GM12878 (cell line): ENCODE results near the gene COMMD10. TPM values are rescaled to one million over a fixed set of nuclear protein-coding genes. Genes with fewer than 3 reads are reported as not detected.

Experiments
- ATAC-seq: fragments of 200-7000 bp; cut with Tn5 transposase; 3 replicates; pipeline ENCODE4 v1.9.1; 2020; ENCODE audit warnings: mild to moderate bottlenecking, moderate library complexity
- BruUV-seq: library from RNA; stranded (reverse); fragments of 400-500 nt; replicated peaks from 2 replicates; lab custom pipeline; 2021; lab: Mats Ljungman, UMichigan
- CTCF ChIA-PET: fragments of 300-600 bp; sonication (Branson Sonifier 250); formaldehyde crosslinking; extraction: SDS; loops from one replicate; lab custom pipeline; 2021; ENCODE audit warnings: inconsistent platforms; lab: Yijun Ruan, JAX
- POLR2A ChIA-PET: fragments of 350-600 bp; formaldehyde crosslinking; extraction: SDS; loops from one replicate; lab custom pipeline; 2021; ENCODE audit warnings: inconsistent platforms; lab: Charles Lee
- RAD21 ChIA-PET: fragments of 300-600 bp; sonication (Branson Sonifier 250); formaldehyde crosslinking; loops from one replicate; lab custom pipeline; 2023; ENCODE audit warnings: antibody characterized with exemption; ENCODE audit not compliant: unreplicated experiment; lab: Charles Lee
- SMC1A ChIA-PET: fragments of 300-600 bp; sonication (Branson Sonifier 250); formaldehyde crosslinking; loops from one replicate; lab custom pipeline; 2023; ENCODE audit not compliant: unreplicated experiment, uncharacterized antibody; lab: Charles Lee
- DNase-seq: peaks from one replicate; pipeline ENCODE4 v3.0.0-alpha.2; 2011; ENCODE audit warnings: low read depth, low spot score
- FAIRE-seq: peaks from 3 replicates; lab custom pipeline; 2011; peaks lifted over from hg19 to GRCh38; lab: Jason Lieb, UNC
- H2AFZ ChIP-seq: 2 replicates; pipeline ENCODE4 v1.6.0; 2011; ENCODE audit warnings: low read depth, low read length, control low read depth; ENCODE audit not compliant: control insufficient read depth
- H3K27ac ChIP-seq: 2 replicates; pipeline ENCODE4 v1.5.1; 2011; ENCODE audit warnings: control low read depth; ENCODE audit not compliant: control insufficient read depth, insufficient read depth
- H3K27me3 ChIP-seq, 2 experiments: replicated peaks in 1 of 2; 2 replicates each; pipeline versions ENCODE4 v1.6.0 to v1.6.1; 2011; ENCODE audit warnings: low read length in 1 of 2; ENCODE audit not compliant: control insufficient read depth in 2 of 2, insufficient read depth in 2 of 2
- H3K36me3 ChIP-seq, 2 experiments: 2 replicates each; pipeline ENCODE4 v1.5.1; 2011; ENCODE audit warnings: low read length in 1 of 2; ENCODE audit not compliant: control insufficient read depth in 2 of 2, insufficient read depth in 2 of 2
- H3K4me1 ChIP-seq: 2 replicates; pipeline ENCODE4 v1.6.1; 2011; ENCODE audit warnings: mild to moderate bottlenecking, low read length, moderate library complexity, mixed read lengths; ENCODE audit not compliant: control insufficient read depth, insufficient read depth
- H3K4me2 ChIP-seq: 2 replicates; pipeline ENCODE4 v1.6.0; 2011; ENCODE audit warnings: control low read depth; ENCODE audit not compliant: control insufficient read depth, insufficient read depth
- H3K4me3 ChIP-seq: fragments of 200-600 bp; sonication (generic); 2 replicates; pipeline ENCODE4 v1.5.1; 2016
- H3K79me2 ChIP-seq: 2 replicates; pipeline ENCODE4 v1.6.0; 2011; ENCODE audit warnings: low read length; ENCODE audit not compliant: control insufficient read depth, insufficient read depth
- H3K9ac ChIP-seq: 2 replicates; pipeline ENCODE4 v1.8.0; 2011; ENCODE audit warnings: low read length, control low read depth, mixed read lengths; ENCODE audit not compliant: control insufficient read depth, insufficient read depth
- H3K9me3 ChIP-seq: replicated peaks from 3 replicates; pipeline ENCODE4 v1.5.1; 2011; ENCODE audit warnings: mild to moderate bottlenecking, low read length; ENCODE audit not compliant: control insufficient read depth, insufficient read depth
- H4K20me1 ChIP-seq: 2 replicates; pipeline ENCODE4 v1.6.0; 2011; ENCODE audit not compliant: control insufficient read depth, insufficient read depth
- ETV6 ChIP-seq, 2 experiments: fragments of 450-650 bp in 1 of 2; IDR thresholded peaks in 1 of 2; conservative IDR thresholded peaks in 1 of 2; 2 replicates each; pipeline ENCODE4 v1.6.1; 2014; ENCODE audit warnings: antibody characterized with exemption in 1 of 2, borderline replicate concordance in 1 of 2, low read depth in 1 of 2, mild to moderate bottlenecking in 1 of 2, moderate library complexity in 1 of 2
- GATAD2B ChIP-seq: fragments of 450-650 bp; conservative IDR thresholded peaks from 2 replicates; pipeline ENCODE4 v1.6.1; 2017; ENCODE audit warnings: low read depth, mild to moderate bottlenecking, moderate library complexity
- RAD21 ChIP-seq: IDR thresholded peaks from 2 replicates; pipeline ENCODE4 v1.6.1; 2011; ENCODE audit warnings: mild to moderate bottlenecking, low read depth, low read length, moderate library complexity; ENCODE audit not compliant: insufficient read depth
- WGBS: methylation state at CpG from one replicate; pipeline ENCODE4 v1.1.6; 2016; ENCODE audit warnings: low lambda C conversion rate; ENCODE audit not compliant: insufficient replicate concordance, insufficient coverage; ENCODE audit errors: missing lambda C conversion rate; 5-methylcytosine and 5-hydroxymethylcytosine counted together
- in situ Hi-C: fragments of 300-500 bp; cut with MboI; formaldehyde crosslinking; loops from 9 replicates; pipeline ENCODE4 v1.14.3; 2018; ENCODE audit warnings: mixed read lengths
- intact Hi-C: fragments of 100-400 bp; cut with micrococcal nuclease; formaldehyde crosslinking; loops from one replicate; pipeline ENCODE4 v1.14.2; 2022; ENCODE audit not compliant: unreplicated experiment
- polyA plus RNA-seq, 11 experiments: library from polyadenylated mRNA; depleted of rRNA in 4 of 11; unstranded in 6 of 11; stranded (reverse) in 5 of 11; fragments of >200 nt; fragmentation: Nextera tagmentation in 4 of 11; fragmentation: Illumina TruSeq in 1 of 11; extraction: Ambion mirVana in 4 of 11; extraction: Trizol in 1 of 11; gene quantifications; 1 replicate in 1 of 11; 2 replicates in 10 of 11; pipeline versions ENCODE4 v1.2.1 to v1.2.3, GENCODE V29; 2011 to 2016; ENCODE audit warnings: inconsistent platforms in 2 of 11, missing spikeins in 2 of 11, low read depth in 1 of 11
- total RNA-seq, 4 experiments: library from RNA; depleted of rRNA in 3 of 4; stranded (reverse); fragments of >200 nt in 3 of 4; fragmentation: Illumina TruSeq in 1 of 4; extraction: Trizol in 1 of 4; gene quantifications; 2 replicates each; pipeline versions ENCODE4 v1.2.1 to v1.2.3, GENCODE V29; 2013 to 2021
- TF ChIP-seq, protein P1 (sequence below): fragments of 450-650 bp; IDR thresholded peaks from 2 replicates; pipeline ENCODE4 v1.6.1; 2017; ENCODE audit warnings: antibody characterized with exemption, mild to moderate bottlenecking, moderate library complexity
- TF ChIP-seq, protein P2 (sequence below): fragments of 450-650 bp; conservative IDR thresholded peaks from 2 replicates; pipeline ENCODE4 v1.6.1; 2017; ENCODE audit warnings: mild to moderate bottlenecking, moderate library complexity

Gene COMMD10
- total and polyA plus RNA-seq, 10 of the 15 experiments (the other 5 are each of a cell fraction or from before 2014, with no cell fraction given), result 19.6 to 98.7 (median 28.0) TPM

DNA sequence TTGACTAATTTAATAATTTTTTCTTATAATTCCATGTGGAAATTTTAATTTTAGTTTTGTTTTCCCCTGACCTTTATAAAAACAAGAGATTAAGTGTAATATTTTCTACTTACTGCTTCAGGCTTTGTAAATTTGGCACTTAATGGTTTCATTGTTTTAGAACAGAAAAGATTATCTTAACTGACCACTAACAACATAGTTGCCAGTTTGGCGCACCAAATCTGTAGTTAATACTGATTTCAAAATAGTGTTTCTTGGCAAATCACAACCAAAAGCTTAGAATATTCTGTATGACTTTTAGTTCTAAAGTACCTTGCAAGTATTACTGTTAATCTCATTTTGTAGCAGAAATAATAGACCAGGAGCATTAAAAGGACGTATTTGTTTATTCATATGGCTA, 124.3 kb downstream of the COMMD10 start:
- FAIRE-seq (no peak), ATAC-seq (no peak), DNase-seq (no peak)
- ChIA-PET SMC1A (no interaction called here), CTCF (no interaction called here), RAD21 (no interaction called here), POLR2A (no interaction called here)
- Histone ChIP-seq H3K9me3 (no peaks in the 10 kb centered on the region), H3K27me3 (no peaks in the 10 kb centered on the region), H3K36me3 (no peaks in the 10 kb centered on the region; a peak in 1 of 4 replicates), H3K79me2 (no peaks in the 10 kb centered on the region), H3K4me1 (no peaks in the 10 kb centered on the region), H3K27ac (no peak overlapping the region), H2AFZ (no peak overlapping the region), H3K4me3 (no peak overlapping the region), H3K4me2 (no peak overlapping the region), H3K9ac (no peak overlapping the region), H4K20me1 (no peaks in the 10 kb centered on the region)
- in situ Hi-C loops, result no loop called here
- WGBS, result 96% methylated on average over 2 of the region's 2 CpGs
- TF ChIP-seq RAD21 (no peak), ETV6 (conservative IDR thresholded peaks at IDR 0.05 in 1 of 2, IDR thresholded peaks at IDR 0.05 in 1 of 2; ENCODE audit: borderline replicate concordance in 1 of 2, low read depth in 1 of 2) (no peak), GATAD2B (no peak)
- TF ChIP-seq, protein P1, sequence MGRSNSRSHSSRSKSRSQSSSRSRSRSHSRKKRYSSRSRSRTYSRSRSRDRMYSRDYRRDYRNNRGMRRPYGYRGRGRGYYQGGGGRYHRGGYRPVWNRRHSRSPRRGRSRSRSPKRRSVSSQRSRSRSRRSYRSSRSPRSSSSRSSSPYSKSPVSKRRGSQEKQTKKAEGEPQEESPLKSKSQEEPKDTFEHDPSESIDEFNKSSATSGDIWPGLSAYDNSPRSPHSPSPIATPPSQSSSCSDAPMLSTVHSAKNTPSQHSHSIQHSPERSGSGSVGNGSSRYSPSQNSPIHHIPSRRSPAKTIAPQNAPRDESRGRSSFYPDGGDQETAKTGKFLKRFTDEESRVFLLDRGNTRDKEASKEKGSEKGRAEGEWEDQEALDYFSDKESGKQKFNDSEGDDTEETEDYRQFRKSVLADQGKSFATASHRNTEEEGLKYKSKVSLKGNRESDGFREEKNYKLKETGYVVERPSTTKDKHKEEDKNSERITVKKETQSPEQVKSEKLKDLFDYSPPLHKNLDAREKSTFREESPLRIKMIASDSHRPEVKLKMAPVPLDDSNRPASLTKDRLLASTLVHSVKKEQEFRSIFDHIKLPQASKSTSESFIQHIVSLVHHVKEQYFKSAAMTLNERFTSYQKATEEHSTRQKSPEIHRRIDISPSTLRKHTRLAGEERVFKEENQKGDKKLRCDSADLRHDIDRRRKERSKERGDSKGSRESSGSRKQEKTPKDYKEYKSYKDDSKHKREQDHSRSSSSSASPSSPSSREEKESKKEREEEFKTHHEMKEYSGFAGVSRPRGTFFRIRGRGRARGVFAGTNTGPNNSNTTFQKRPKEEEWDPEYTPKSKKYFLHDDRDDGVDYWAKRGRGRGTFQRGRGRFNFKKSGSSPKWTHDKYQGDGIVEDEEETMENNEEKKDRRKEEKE, result no peak
- TF ChIP-seq, protein P2, sequence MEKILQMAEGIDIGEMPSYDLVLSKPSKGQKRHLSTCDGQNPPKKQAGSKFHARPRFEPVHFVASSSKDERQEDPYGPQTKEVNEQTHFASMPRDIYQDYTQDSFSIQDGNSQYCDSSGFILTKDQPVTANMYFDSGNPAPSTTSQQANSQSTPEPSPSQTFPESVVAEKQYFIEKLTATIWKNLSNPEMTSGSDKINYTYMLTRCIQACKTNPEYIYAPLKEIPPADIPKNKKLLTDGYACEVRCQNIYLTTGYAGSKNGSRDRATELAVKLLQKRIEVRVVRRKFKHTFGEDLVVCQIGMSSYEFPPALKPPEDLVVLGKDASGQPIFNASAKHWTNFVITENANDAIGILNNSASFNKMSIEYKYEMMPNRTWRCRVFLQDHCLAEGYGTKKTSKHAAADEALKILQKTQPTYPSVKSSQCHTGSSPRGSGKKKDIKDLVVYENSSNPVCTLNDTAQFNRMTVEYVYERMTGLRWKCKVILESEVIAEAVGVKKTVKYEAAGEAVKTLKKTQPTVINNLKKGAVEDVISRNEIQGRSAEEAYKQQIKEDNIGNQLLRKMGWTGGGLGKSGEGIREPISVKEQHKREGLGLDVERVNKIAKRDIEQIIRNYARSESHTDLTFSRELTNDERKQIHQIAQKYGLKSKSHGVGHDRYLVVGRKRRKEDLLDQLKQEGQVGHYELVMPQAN, result no peak
- intact Hi-C loops, result no loop called here
- BruUV-seq, result no TSS peak
